DMS 273 (cell line): ENCODE results near the gene KIAA0232.
"Not testable (repeated sequence)": the region's sequence is repeated elsewhere in the genome, so short reads cannot be mapped to it uniquely, and the experiment has no call there.

Experiments
- DNase-seq: peaks from one replicate; lab custom pipeline; 2025; ENCODE audit not compliant: unreplicated experiment; lab: John Stamatoyannopoulos, UW

KIAA0232 gene

GRCh38 chr4:6775746-6776145 is 6.8 kb upstream of the KIAA0232 start:
- DNase-seq, result no peak

GRCh38 chr4:6776920-6777635 is 5.4 kb upstream of the KIAA0232 start:
- no peak for DNase-seq

- DNase-seq, result no peak
Measured at GRCh38 chr4:6777636-6778281, 4.8 kb upstream of the KIAA0232 start.

GRCh38 chr4:6778435-6778834 is 4.1 kb upstream of the KIAA0232 start:
- DNase-seq, result no peak

- DNase-seq, result peak; percentile 84
Measured at GRCh38 chr4:6779667-6780565, 2.6 kb upstream of the KIAA0232 start.

GRCh38 chr4:6781113-6781512 is 1.4 kb upstream of the KIAA0232 start:
- DNase-seq, result no peak

- no peak for DNase-seq
Measured at GRCh38 chr4:6781561-6781960, 966 bp upstream of the KIAA0232 start.

GRCh38 chr4:6782846-6783110 is 251 bp downstream of the KIAA0232 start:
- DNase-seq, result no peak

GRCh38 chr4:6783111-6783981 is 819 bp downstream of the KIAA0232 start:
- DNase-seq, result peak; percentile 91

GRCh38 chr4:6785572-6785925 is 3.0 kb downstream of the KIAA0232 start:
- DNase-seq, result no peak

- no peak for DNase-seq
Measured at GRCh38 chr4:6788123-6788522, 5.6 kb downstream of the KIAA0232 start.

- DNase-seq, result not testable (repeated sequence)
Measured at GRCh38 chr4:6791245-6791644, 8.7 kb downstream of the KIAA0232 start.

- not testable (repeated sequence) for DNase-seq
Measured at GRCh38 chr4:6791796-6792195, 9.3 kb downstream of the KIAA0232 start.

GRCh38 chr4:6794189-6794588 is 11.7 kb downstream of the KIAA0232 start:
- DNase-seq, result no peak

GRCh38 chr4:6795821-6796220 is 13.3 kb downstream of the KIAA0232 start:
- no peak for DNase-seq

- not testable (repeated sequence) for DNase-seq
Measured at GRCh38 chr4:6797368-6797767, 14.8 kb downstream of the KIAA0232 start.

GRCh38 chr4:6799091-6799490 is 16.6 kb downstream of the KIAA0232 start:
- DNase-seq, result no peak

GRCh38 chr4:6802025-6802424 is 19.5 kb downstream of the KIAA0232 start:
- no peak for DNase-seq

GRCh38 chr4:6802626-6803025 is 20.1 kb downstream of the KIAA0232 start:
- DNase-seq, result no peak

- DNase-seq, result no peak
Measured at GRCh38 chr4:6803246-6803645, 20.7 kb downstream of the KIAA0232 start.

GRCh38 chr4:6804082-6804752 is 21.7 kb downstream of the KIAA0232 start:
- DNase-seq, result no peak
